ENCODE data around the gene LMAN2L. TPM values are rescaled to one million over a fixed set of nuclear protein-coding genes. Genes with fewer than 3 reads are reported as not detected.

The LMAN2L gene
- polyA plus RNA-seq, 3 donors = 7.9 to 22.4 (median 16.6) TPM

GRCh38 chr2:96760036-96760985 is 20.4 kb upstream of the LMAN2L start, which contains the start of gene CNNM4:
Gene CNNM4 (plus strand): TSS chr2:96760902. CDS start chr2:96761000, 98 bp downstream.
- H3K4me1 ChIP-seq (ENCODE audit: control insufficient read depth in 1 of 2, insufficient read depth in 2 of 2, low read length in 2 of 2) = peaks cover 46 to 51% of the 10 kb centered on the region in 2 donors
- H2AFZ ChIP-seq (ENCODE audit: insufficient read depth, low read depth, low read length, poor library complexity, severe bottlenecking) = peak within 1 kb of the TSS; percentile 87
- intact Hi-C loops (cut with micrococcal nuclease) = loop anchor here (2.0 to 10.0 kb wide), 6 partner anchors 20 to 156 kb away; partner anchors contain the start of genes CNNM3 (in 2 of the 2), KANSL3 (in 2 of the 2) and LMAN2L (in 1 of the 2)
- under 1% methylated on average over 53 of the region's 62 CpGs for WGBS (ENCODE audit: insufficient coverage)
- H3K36me3 ChIP-seq (replicated peaks in 1 of 2; ENCODE audit: control insufficient read depth in 1 of 2, insufficient read depth in 2 of 2, low read length in 2 of 2) = no peaks in the 10 kb centered on the region
- peaks cover 49% of the 10 kb centered on the region for H3K4me1 Mint-ChIP-seq
- H3K9ac ChIP-seq (ENCODE audit: insufficient read depth, low read length, poor library complexity, severe bottlenecking) = peak within 1 kb of the TSS; percentile 64
- peaks cover 0 to 4% of the 10 kb centered on the region in 2 donors for H3K27me3 ChIP-seq (ENCODE audit: control insufficient read depth in 2 of 2, insufficient read depth in 2 of 2, low read length in 2 of 2)
- H4K20me1 ChIP-seq (ENCODE audit: insufficient read depth, low read length) = peaks cover 18% of the 10 kb centered on the region
- H3K27ac Mint-ChIP-seq = peak within 1 kb of the TSS; percentile 78 to 94 (median 90)
- H3K4me2 ChIP-seq (replicated peaks; ENCODE audit: extremely low read depth, low read length, poor library complexity, severe bottlenecking) = peak within 1 kb of the TSS; percentile 89
- peak within 1 kb of the TSS; percentile 41 to 78 for H3K27ac ChIP-seq (ENCODE audit: low read depth in 1 of 2, low read length in 2 of 2)
- peak; percentile 81 to 88 (median 85) for DNase-seq
- peaks cover 3 to 13% (median 4%) of the 10 kb centered on the region in 3 donors for H3K27me3 Mint-ChIP-seq (ENCODE audit: low read depth in 3 of 3)
- H3K9me3 ChIP-seq (replicated peaks in 1 of 2; ENCODE audit: control insufficient read depth in 1 of 2, insufficient read depth in 1 of 2, low read length in 2 of 2) = no peaks in the 10 kb centered on the region
- peak within 1 kb of the TSS; percentile 68 to 81 (median 72) for H3K4me3 ChIP-seq (replicated peaks in 1 of 3; ENCODE audit: low read depth in 2 of 3, low read length in 3 of 3)
- no peak for TF ChIP-seq CTCF (IDR thresholded peaks at IDR 0.05)
- H3K36me3 Mint-ChIP-seq = no peaks in the 10 kb centered on the region
- peaks cover 16% of the 10 kb centered on the region for H3K79me2 ChIP-seq (ENCODE audit: insufficient read depth, low read length)
- H3K4me3 Mint-ChIP-seq = peak within 1 kb of the TSS; percentile 92 to 96
- H3K9me3 Mint-ChIP-seq = peaks cover 0 to 3% (median 0%) of the 10 kb centered on the region in 7 donors

- no peak overlapping the region for H3K9ac ChIP-seq (ENCODE audit: insufficient read depth, low read length, poor library complexity, severe bottlenecking)
These were observed 19.7 kb upstream of the LMAN2L start for GRCh38 chr2:96759548-96759947.

More at GRCh38 chr2:96759548-96759947, 19.7 kb upstream of the LMAN2L start:
- H4K20me1 ChIP-seq (ENCODE audit: insufficient read depth, low read length) = peaks cover 18% of the 10 kb centered on the region
- Mint-ChIP-seq H3K4me1 (peaks cover 42% of the 10 kb centered on the region), H3K4me3 (no peak overlapping the region), H3K36me3 (no peaks in the 10 kb centered on the region), H3K27ac (peak overlapping the region in 1 of 7 donors; percentile 76), H3K27me3 (ENCODE audit: low read depth in 3 of 3) (peaks cover 3 to 13% (median 4%) of the 10 kb centered on the region in 3 donors), H3K9me3 (peaks cover 0 to 3% (median 0%) of the 10 kb centered on the region in 7 donors)
- no peak overlapping the region for H2AFZ ChIP-seq (ENCODE audit: insufficient read depth, low read depth, low read length, poor library complexity, severe bottlenecking)
- H3K4me2 ChIP-seq (replicated peaks; ENCODE audit: extremely low read depth, low read length, poor library complexity, severe bottlenecking) = no peak overlapping the region
- no peak for DNase-seq
- no peak overlapping the region for H3K27ac ChIP-seq (ENCODE audit: low read depth in 1 of 2, low read length in 2 of 2)
- H3K9me3 ChIP-seq (replicated peaks in 1 of 2; ENCODE audit: control insufficient read depth in 1 of 2, insufficient read depth in 1 of 2, low read length in 2 of 2) = no peaks in the 10 kb centered on the region
- peaks cover 43% of the 10 kb centered on the region in 2 donors for H3K4me1 ChIP-seq (ENCODE audit: control insufficient read depth in 1 of 2, insufficient read depth in 2 of 2, low read length in 2 of 2)
- peaks cover 13% of the 10 kb centered on the region for H3K79me2 ChIP-seq (ENCODE audit: insufficient read depth, low read length)
- intact Hi-C loops (cut with micrococcal nuclease) = no loop called here
- no peak overlapping the region for H3K4me3 ChIP-seq (replicated peaks in 1 of 3; ENCODE audit: low read depth in 2 of 3, low read length in 3 of 3)
- TF ChIP-seq CTCF (IDR thresholded peaks at IDR 0.05) = no peak
- WGBS (ENCODE audit: insufficient coverage) = no CpG with 5 or more reads among the region's 4 CpGs
- H3K27me3 ChIP-seq (ENCODE audit: control insufficient read depth in 2 of 2, insufficient read depth in 2 of 2, low read length in 2 of 2) = peaks cover 0 to 4% of the 10 kb centered on the region in 2 donors
- H3K36me3 ChIP-seq (replicated peaks in 1 of 2; ENCODE audit: control insufficient read depth in 1 of 2, insufficient read depth in 2 of 2, low read length in 2 of 2) = no peaks in the 10 kb centered on the region

Measured in CD14-positive monocyte (primary cell).